ENCODE data around the gene MYRF.

DNA sequence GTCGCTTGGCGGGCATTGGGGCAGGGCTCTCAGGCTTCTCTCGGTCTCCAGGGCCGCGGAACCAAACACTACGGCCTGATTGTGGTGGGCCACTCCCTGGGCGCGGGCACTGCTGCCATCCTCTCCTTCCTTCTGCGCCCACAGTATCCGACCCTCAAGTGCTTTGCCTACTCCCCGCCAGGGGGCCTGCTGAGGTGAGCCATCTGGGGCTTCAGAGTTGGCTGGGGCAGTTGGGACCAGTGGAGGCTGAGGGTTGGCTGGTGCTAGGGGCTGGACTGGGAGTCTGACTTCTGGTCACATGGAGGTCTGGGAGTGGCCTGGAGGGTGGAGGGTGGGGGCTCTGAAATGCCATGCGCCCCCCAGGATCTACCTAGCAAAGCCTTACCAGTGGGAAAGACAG, 15.3 kb upstream of the MYRF start:
- TF ChIP-seq EZH2 (IDR thresholded peaks at IDR 0.05): no peak
- no peak for TF ChIP-seq POLR2AphosphoS5 (IDR thresholded peaks at IDR 0.05; ENCODE audit: borderline replicate concordance, low read depth, low read length)
- TF ChIP-seq FOXP2 (optimal IDR thresholded peaks at IDR 0.05; ENCODE audit: control extremely low read depth, extremely low read length, insufficient read depth): no peak

Measured in SK-N-MC (cell line).